GM06990 (cell line): ENCODE measurements around the gene SAMMSON.

Experiments
- DNase-seq: peaks from one replicate; pipeline ENCODE4 v3.0.0-alpha.2; 2011; ENCODE audit not compliant: insufficient read length; ENCODE audit errors: extremely low read depth
- H3K27me3 ChIP-seq: replicated peaks from 2 replicates; pipeline ENCODE4 v1.6.0; 2011; ENCODE audit warnings: low read length; ENCODE audit not compliant: control insufficient read depth, insufficient read depth
- H3K36me3 ChIP-seq: 2 replicates; pipeline ENCODE4 v1.5.1; 2011; ENCODE audit warnings: low read length; ENCODE audit not compliant: control insufficient read depth, insufficient read depth
- H3K4me3 ChIP-seq: replicated peaks from 2 replicates; pipeline ENCODE4 v1.5.1; 2011; ENCODE audit warnings: low read depth, mild to moderate bottlenecking, control low read depth, low read length
- TF ChIP-seq, protein P1 (sequence below): IDR thresholded peaks from 2 replicates; pipeline ENCODE4 v1.5.1; 2011; ENCODE audit warnings: low read length, control low read depth, mild to moderate bottlenecking, inconsistent platforms; ENCODE audit not compliant: insufficient read depth, poor library complexity, severe bottlenecking

Gene SAMMSON

DNA sequence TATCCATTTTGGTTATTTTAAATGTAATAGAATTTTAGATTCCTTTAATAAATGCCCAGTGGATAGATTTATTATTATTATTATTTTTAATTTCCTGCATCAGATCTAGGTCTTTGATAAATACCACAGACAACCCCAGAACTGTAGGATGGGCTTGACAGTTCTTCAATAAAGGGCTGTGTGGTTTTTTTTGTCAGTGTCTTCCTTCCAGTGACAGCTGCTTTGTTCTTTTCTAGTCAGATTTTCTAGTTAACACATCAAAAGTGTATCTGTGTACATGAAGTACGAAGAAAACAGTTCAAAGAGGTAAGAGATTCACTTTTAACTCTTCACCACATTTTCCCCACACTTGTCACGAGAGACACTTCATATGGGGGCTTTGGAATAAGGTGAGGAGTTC, 120.3 kb downstream of the SAMMSON start:
- H3K27me3 ChIP-seq = no peaks in the 10 kb centered on the region
- TF ChIP-seq, protein P1, sequence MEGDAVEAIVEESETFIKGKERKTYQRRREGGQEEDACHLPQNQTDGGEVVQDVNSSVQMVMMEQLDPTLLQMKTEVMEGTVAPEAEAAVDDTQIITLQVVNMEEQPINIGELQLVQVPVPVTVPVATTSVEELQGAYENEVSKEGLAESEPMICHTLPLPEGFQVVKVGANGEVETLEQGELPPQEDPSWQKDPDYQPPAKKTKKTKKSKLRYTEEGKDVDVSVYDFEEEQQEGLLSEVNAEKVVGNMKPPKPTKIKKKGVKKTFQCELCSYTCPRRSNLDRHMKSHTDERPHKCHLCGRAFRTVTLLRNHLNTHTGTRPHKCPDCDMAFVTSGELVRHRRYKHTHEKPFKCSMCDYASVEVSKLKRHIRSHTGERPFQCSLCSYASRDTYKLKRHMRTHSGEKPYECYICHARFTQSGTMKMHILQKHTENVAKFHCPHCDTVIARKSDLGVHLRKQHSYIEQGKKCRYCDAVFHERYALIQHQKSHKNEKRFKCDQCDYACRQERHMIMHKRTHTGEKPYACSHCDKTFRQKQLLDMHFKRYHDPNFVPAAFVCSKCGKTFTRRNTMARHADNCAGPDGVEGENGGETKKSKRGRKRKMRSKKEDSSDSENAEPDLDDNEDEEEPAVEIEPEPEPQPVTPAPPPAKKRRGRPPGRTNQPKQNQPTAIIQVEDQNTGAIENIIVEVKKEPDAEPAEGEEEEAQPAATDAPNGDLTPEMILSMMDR = no peak
- no peaks in the 10 kb centered on the region for H3K36me3 ChIP-seq
- DNase-seq = no peak
- no peak overlapping the region for H3K4me3 ChIP-seq
